Suppressor macrophage (primary cell): ENCODE measurements around the gene SLC22A1.
"Not testable (repeated sequence)": the region's sequence is repeated elsewhere in the genome, so short reads cannot be mapped to it uniquely, and the experiment has no call there.

Experiments
- DNase-seq, 4 experiments: peaks; one replicate each; pipeline ENCODE4 v3.0.0-alpha.2; 2020 to 2022
- total RNA-seq, 17 experiments: gene quantifications; one replicate each; lab custom pipeline; 2026; ENCODE audit warnings: mixed read lengths in 6 of 17, inconsistent platforms in 3 of 17; lab: John Stamatoyannopoulos, UW

The SLC22A1 gene
- total RNA-seq, result 0.47 to 3.7 (median 1.6) reads per million in 17 experiments

- no peak for DNase-seq
These were observed at the start of gene SLC22A1 for GRCh38 chr6:160121558-160121957. TSS of gene SLC22A1 (plus strand) at chr6:160121815. CDS start at chr6:160121936, 121 bp downstream.

- DNase-seq, result no peak
These were observed 48.3 kb upstream of the SLC22A1 start for GRCh38 chr6:160073272-160073671.

GRCh38 chr6:160076009-160076408 is 45.6 kb upstream of the SLC22A1 start:
- DNase-seq, result no peak

- no peak for DNase-seq
These were observed 44.6 kb upstream of the SLC22A1 start for GRCh38 chr6:160077024-160077423.

GRCh38 chr6:160077526-160077925 is 44.1 kb upstream of the SLC22A1 start:
- DNase-seq, result no peak

GRCh38 chr6:160078883-160079685 is 42.5 kb upstream of the SLC22A1 start:
- no peak for DNase-seq

- DNase-seq, result no peak
These were observed 42.0 kb upstream of the SLC22A1 start for GRCh38 chr6:160079686-160080043.

- DNase-seq, result no peak
These were observed 41.5 kb upstream of the SLC22A1 start for GRCh38 chr6:160080097-160080496.

GRCh38 chr6:160081398-160081797 is 40.2 kb upstream of the SLC22A1 start:
- DNase-seq, result no peak

GRCh38 chr6:160082627-160083026 is 39.0 kb upstream of the SLC22A1 start:
- no peak for DNase-seq

- DNase-seq, result no peak
These were observed 37.3 kb upstream of the SLC22A1 start for GRCh38 chr6:160084198-160084776.

GRCh38 chr6:160085226-160085625 is 36.4 kb upstream of the SLC22A1 start:
- no peak for DNase-seq

- DNase-seq, result no peak
These were observed 35.7 kb upstream of the SLC22A1 start for GRCh38 chr6:160085713-160086505.

GRCh38 chr6:160086754-160087153 is 34.9 kb upstream of the SLC22A1 start:
- no peak for DNase-seq

GRCh38 chr6:160088069-160088783 is 33.4 kb upstream of the SLC22A1 start:
- peak in 3 of 4 experiments; percentile 22 to 33 (median 22) for DNase-seq

GRCh38 chr6:160088784-160089533 is 32.7 kb upstream of the SLC22A1 start:
- no peak for DNase-seq

- no peak for DNase-seq
These were observed 32.1 kb upstream of the SLC22A1 start for GRCh38 chr6:160089534-160089897.

- DNase-seq, result not testable (repeated sequence)
These were observed 31.0 kb upstream of the SLC22A1 start for GRCh38 chr6:160090442-160091239.

GRCh38 chr6:160092176-160092575 is 29.4 kb upstream of the SLC22A1 start:
- DNase-seq, result not testable (repeated sequence)

- no peak for DNase-seq
These were observed 29.0 kb upstream of the SLC22A1 start for GRCh38 chr6:160092602-160093001.

- DNase-seq, result no peak
These were observed 28.6 kb upstream of the SLC22A1 start for GRCh38 chr6:160093061-160093460.
